Gastrocnemius medialis (tissue), 4 donors: ENCODE data around the gene USP17L26. TPM values are rescaled to one million over a fixed set of nuclear protein-coding genes. Genes with fewer than 3 reads are reported as not detected.
"Not testable (repeated sequence)": the region's sequence is repeated elsewhere in the genome, so short reads cannot be mapped to it uniquely, and the experiment has no call there.

Experiments used
- ATAC-seq, 2 donors: fragments of 150-250 bp; one replicate each; pipeline ENCODE4 v1.9.1; 2016
- DNase-seq, 2 donors: peaks; one replicate each; pipeline ENCODE4 v3.0.0-alpha.2; 2019
- H3K27ac ChIP-seq, 4 donors: fragments of 200-600 bp; sonication (generic); 1 replicate in 1 of 4; 2 replicates in 3 of 4; pipeline ENCODE4 v1.5.1; 2016 to 2018; ENCODE audit warnings: mild to moderate bottlenecking in 2 of 4, moderate library complexity in 1 of 4
- H3K27me3 ChIP-seq, 3 donors: fragments of 200-600 bp; sonication (generic) in 2 of 3; 1 replicate in 1 of 3; 2 replicates in 2 of 3; pipeline versions ENCODE4 v1.5.1 to v1.6.0; 2016 to 2019; ENCODE audit warnings: mild to moderate bottlenecking in 1 of 3, moderate library complexity in 1 of 3
- H3K36me3 ChIP-seq, 2 donors: fragments of 200-600 bp; sonication (generic) in 1 of 2; one replicate each; pipeline ENCODE4 v1.5.1; 2017 to 2018
- H3K4me1 ChIP-seq, 2 donors: fragments of 200-600 bp; sonication (generic) in 1 of 2; one replicate each; pipeline ENCODE4 v1.5.1; 2016 to 2017; ENCODE audit warnings: mild to moderate bottlenecking in 2 of 2
- H3K4me3 ChIP-seq, 4 donors: fragments of 200-600 bp; sonication (generic) in 3 of 4; 1 replicate in 1 of 4; 2 replicates in 3 of 4; pipeline ENCODE4 v1.5.1; 2016 to 2019; ENCODE audit warnings: mild to moderate bottlenecking in 2 of 4
- H3K9me3 ChIP-seq, 3 donors: fragments of 200-600 bp; sonication (generic) in 2 of 3; 1 replicate in 1 of 3; 2 replicates in 2 of 3; pipeline ENCODE4 v1.5.1; 2016 to 2019
- in situ Hi-C, 4 donors: fragments of 200-750 bp; cut with MboI; loops; one replicate each; pipeline versions ENCODE4 v1.15.0 to v1.8.0; 2017; ENCODE audit warnings: low sequenced_read_pairs in 4 of 4
- intact Hi-C: fragments of 100-400 bp; cut with DNase I; formaldehyde crosslinking; loops from one replicate; pipeline ENCODE4 v1.15.1; 2023; ENCODE audit warnings: low total_unique reads
- total RNA-seq, 4 donors: library from RNA; depleted of rRNA; stranded (reverse); fragments of >200 nt; gene quantifications; one replicate each; pipeline versions ENCODE4 v1.1.0 to v1.2.3, GENCODE V29; 2016

Gene USP17L26, protein sequence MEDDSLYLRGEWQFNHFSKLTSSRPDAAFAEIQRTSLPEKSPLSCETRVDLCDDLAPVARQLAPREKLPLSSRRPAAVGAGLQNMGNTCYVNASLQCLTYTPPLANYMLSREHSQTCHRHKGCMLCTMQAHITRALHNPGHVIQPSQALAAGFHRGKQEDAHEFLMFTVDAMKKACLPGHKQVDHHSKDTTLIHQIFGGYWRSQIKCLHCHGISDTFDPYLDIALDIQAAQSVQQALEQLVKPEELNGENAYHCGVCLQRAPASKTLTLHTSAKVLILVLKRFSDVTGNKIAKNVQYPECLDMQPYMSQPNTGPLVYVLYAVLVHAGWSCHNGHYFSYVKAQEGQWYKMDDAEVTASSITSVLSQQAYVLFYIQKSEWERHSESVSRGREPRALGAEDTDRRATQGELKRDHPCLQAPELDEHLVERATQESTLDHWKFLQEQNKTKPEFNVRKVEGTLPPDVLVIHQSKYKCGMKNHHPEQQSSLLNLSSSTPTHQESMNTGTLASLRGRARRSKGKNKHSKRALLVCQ
- not detected for total RNA-seq

DNA sequence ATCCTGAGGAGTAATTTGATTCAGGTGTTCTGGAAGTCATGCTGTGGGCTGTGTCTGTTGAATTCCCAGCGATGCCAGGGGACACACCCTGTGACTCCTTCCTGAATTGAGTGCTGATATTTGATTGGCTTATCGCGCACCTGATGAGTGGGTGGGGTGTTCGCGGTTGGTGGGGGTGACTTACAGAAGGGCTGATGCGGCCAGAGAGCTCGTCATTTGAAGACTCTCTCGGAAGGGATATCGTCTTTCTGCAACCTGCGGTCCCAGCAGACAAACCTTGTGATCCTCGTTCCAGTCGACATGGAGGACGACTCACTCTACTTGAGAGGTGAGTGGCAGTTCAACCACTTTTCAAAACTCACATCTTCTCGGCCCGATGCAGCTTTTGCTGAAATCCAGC is at the start of gene USP17L26:
Gene USP17L26 (plus strand): TSS at position 301 of the 400 bp plus-strand sequence. CDS start 0 bp downstream, at position 301.
- DNase-seq, H3K4me1 ChIP-seq, H3K9me3 ChIP-seq, in situ Hi-C loops, intact Hi-C loops, ATAC-seq, H3K27ac ChIP-seq, H3K4me3 ChIP-seq, H3K27me3 ChIP-seq, H3K36me3 ChIP-seq: not testable (repeated sequence)

DNA sequence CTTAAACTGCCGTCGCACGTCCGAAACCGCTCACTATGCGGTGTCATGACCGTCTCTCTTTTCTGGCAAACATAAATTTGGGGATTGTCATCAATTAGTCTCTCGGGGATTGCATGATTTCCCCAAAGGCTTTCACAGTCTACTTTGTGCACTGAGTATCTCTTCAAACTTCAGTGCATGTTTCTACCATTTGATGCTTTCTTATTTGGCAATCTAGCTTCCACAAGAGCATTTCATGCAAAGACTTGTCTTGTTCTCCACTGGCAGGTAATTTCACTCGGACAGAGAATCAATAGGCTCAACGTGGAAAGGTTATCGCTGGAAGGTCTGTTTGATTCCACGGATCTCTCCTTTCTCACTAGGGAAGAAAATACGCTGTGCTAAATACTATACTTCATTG is 10.3 kb upstream of the USP17L26 start:
- H3K4me3 ChIP-seq, H3K27me3 ChIP-seq, H3K9me3 ChIP-seq, DNase-seq, in situ Hi-C loops, ATAC-seq, H3K36me3 ChIP-seq, intact Hi-C loops, H3K4me1 ChIP-seq, H3K27ac ChIP-seq: not testable (repeated sequence)

DNA sequence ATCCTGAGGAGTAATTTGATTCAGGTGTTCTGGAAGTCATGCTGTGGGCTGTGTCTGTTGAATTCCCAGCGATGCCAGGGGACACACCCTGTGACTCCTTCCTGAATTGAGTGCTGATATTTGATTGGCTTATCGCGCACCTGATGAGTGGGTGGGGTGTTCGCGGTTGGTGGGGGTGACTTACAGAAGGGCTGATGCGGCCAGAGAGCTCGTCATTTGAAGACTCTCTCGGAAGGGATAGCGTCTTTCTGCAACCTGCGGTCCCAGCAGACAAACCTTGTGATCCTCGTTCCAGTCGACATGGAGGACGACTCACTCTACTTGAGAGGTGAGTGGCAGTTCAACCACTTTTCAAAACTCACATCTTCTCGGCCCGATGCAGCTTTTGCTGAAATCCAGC is 9.6 kb upstream of the USP17L26 start, which contains the start of gene USP17L24:
Gene USP17L24 (plus strand): TSS at position 301 of the 400 bp plus-strand sequence. CDS start 0 bp downstream, at position 301.
- in situ Hi-C loops, H3K4me1 ChIP-seq, H3K27me3 ChIP-seq, H3K9me3 ChIP-seq, DNase-seq, H3K36me3 ChIP-seq, intact Hi-C loops, H3K27ac ChIP-seq, H3K4me3 ChIP-seq, ATAC-seq: not testable (repeated sequence)

DNA sequence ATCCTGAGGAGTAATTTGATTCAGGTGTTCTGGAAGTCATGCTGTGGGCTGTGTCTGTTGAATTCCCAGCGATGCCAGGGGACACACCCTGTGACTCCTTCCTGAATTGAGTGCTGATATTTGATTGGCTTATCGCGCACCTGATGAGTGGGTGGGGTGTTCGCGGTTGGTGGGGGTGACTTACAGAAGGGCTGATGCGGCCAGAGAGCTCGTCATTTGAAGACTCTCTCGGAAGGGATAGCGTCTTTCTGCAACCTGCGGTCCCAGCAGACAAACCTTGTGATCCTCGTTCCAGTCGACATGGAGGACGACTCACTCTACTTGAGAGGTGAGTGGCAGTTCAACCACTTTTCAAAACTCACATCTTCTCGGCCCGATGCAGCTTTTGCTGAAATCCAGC is 4.8 kb upstream of the USP17L26 start, which contains the start of gene USP17L25:
Gene USP17L25 (plus strand): TSS at position 301 of the 400 bp plus-strand sequence. CDS start 0 bp downstream, at position 301.
- H3K9me3 ChIP-seq, H3K36me3 ChIP-seq, in situ Hi-C loops, H3K4me1 ChIP-seq, H3K27ac ChIP-seq, H3K27me3 ChIP-seq, DNase-seq, ATAC-seq, intact Hi-C loops, H3K4me3 ChIP-seq: not testable (repeated sequence)

DNA sequence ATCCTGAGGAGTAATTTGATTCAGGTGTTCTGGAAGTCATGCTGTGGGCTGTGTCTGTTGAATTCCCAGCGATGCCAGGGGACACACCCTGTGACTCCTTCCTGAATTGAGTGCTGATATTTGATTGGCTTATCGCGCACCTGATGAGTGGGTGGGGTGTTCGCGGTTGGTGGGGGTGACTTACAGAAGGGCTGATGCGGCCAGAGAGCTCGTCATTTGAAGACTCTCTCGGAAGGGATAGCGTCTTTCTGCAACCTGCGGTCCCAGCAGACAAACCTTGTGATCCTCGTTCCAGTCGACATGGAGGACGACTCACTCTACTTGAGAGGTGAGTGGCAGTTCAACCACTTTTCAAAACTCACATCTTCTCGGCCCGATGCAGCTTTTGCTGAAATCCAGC is 4.6 kb downstream of the USP17L26 start, which contains the start of gene USP17L5:
Gene USP17L5 (plus strand): TSS at position 301 of the 400 bp plus-strand sequence. CDS start 0 bp downstream, at position 301.
- in situ Hi-C loops, intact Hi-C loops, ATAC-seq: not testable (repeated sequence)

DNA sequence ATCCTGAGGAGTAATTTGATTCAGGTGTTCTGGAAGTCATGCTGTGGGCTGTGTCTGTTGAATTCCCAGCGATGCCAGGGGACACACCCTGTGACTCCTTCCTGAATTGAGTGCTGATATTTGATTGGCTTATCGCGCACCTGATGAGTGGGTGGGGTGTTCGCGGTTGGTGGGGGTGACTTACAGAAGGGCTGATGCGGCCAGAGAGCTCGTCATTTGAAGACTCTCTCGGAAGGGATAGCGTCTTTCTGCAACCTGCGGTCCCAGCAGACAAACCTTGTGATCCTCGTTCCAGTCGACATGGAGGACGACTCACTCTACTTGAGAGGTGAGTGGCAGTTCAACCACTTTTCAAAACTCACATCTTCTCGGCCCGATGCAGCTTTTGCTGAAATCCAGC is 9.4 kb downstream of the USP17L26 start, which contains the start of gene USP17L27:
Gene USP17L27 (plus strand): TSS at position 301 of the 400 bp plus-strand sequence. CDS start 0 bp downstream, at position 301.
- H3K9me3 ChIP-seq, intact Hi-C loops, ATAC-seq, H3K27me3 ChIP-seq, H3K36me3 ChIP-seq, H3K4me3 ChIP-seq, H3K4me1 ChIP-seq, DNase-seq, in situ Hi-C loops, H3K27ac ChIP-seq: not testable (repeated sequence)

More for the DNA sequence above, 4.6 kb downstream of the USP17L26 start, which contains the start of gene USP17L5:
- not testable (repeated sequence) for DNase-seq, H3K4me1 ChIP-seq, H3K4me3 ChIP-seq, H3K27me3 ChIP-seq, H3K27ac ChIP-seq, H3K36me3 ChIP-seq, H3K9me3 ChIP-seq

DNA sequence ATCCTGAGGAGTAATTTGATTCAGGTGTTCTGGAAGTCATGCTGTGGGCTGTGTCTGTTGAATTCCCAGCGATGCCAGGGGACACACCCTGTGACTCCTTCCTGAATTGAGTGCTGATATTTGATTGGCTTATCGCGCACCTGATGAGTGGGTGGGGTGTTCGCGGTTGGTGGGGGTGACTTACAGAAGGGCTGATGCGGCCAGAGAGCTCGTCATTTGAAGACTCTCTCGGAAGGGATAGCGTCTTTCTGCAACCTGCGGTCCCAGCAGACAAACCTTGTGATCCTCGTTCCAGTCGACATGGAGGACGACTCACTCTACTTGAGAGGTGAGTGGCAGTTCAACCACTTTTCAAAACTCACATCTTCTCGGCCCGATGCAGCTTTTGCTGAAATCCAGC is 14.1 kb downstream of the USP17L26 start, which contains the start of gene USP17L28:
Gene USP17L28 (plus strand): TSS at position 301 of the 400 bp plus-strand sequence. CDS start 0 bp downstream, at position 301.
- H3K4me3 ChIP-seq, H3K36me3 ChIP-seq, ATAC-seq, H3K4me1 ChIP-seq, H3K27me3 ChIP-seq, in situ Hi-C loops, H3K9me3 ChIP-seq, DNase-seq, H3K27ac ChIP-seq, intact Hi-C loops: not testable (repeated sequence)

DNA sequence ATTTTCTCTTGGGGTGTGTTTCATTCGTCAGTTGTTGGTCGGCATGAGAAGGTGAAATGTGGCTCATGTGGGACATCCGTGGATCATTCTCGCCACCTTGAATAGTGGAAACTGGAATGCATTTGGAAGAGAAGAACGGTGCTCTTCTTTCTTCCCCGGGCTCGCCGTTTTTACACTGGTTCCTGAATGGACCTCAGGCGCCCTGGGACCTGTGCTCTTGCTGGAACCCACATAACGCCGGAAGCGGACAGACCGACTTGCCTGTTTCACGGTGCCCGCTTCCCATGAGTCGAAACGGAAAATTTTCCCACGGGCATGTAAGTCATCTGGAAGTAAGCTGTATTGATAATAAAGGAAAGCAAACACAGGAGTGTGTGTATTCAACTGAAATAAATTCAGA is 16.4 kb downstream of the USP17L26 start:
- intact Hi-C loops, H3K9me3 ChIP-seq, H3K27me3 ChIP-seq, ATAC-seq, H3K27ac ChIP-seq, H3K4me3 ChIP-seq, DNase-seq, in situ Hi-C loops, H3K36me3 ChIP-seq, H3K4me1 ChIP-seq: not testable (repeated sequence)

DNA sequence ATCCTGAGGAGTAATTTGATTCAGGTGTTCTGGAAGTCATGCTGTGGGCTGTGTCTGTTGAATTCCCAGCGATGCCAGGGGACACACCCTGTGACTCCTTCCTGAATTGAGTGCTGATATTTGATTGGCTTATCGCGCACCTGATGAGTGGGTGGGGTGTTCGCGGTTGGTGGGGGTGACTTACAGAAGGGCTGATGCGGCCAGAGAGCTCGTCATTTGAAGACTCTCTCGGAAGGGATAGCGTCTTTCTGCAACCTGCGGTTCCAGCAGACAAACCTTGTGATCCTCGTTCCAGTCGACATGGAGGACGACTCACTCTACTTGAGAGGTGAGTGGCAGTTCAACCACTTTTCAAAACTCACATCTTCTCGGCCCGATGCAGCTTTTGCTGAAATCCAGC is 18.9 kb downstream of the USP17L26 start, which contains the start of gene USP17L29:
Gene USP17L29 (plus strand): TSS at position 301 of the 400 bp plus-strand sequence. CDS start 0 bp downstream, at position 301.
- H3K9me3 ChIP-seq, DNase-seq, H3K27ac ChIP-seq, H3K4me1 ChIP-seq, H3K36me3 ChIP-seq, ATAC-seq, in situ Hi-C loops, H3K27me3 ChIP-seq, intact Hi-C loops, H3K4me3 ChIP-seq: not testable (repeated sequence)

DNA sequence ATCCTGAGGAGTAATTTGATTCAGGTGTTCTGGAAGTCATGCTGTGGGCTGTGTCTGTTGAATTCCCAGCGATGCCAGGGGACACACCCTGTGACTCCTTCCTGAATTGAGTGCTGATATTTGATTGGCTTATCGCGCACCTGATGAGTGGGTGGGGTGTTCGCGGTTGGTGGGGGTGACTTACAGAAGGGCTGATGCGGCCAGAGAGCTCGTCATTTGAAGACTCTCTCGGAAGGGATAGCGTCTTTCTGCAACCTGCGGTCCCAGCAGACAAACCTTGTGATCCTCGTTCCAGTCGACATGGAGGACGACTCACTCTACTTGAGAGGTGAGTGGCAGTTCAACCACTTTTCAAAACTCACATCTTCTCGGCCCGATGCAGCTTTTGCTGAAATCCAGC is 28.4 kb downstream of the USP17L26 start, which contains the start of gene USP17L30:
Gene USP17L30 (plus strand): TSS at position 301 of the 400 bp plus-strand sequence. CDS start 0 bp downstream, at position 301.
- DNase-seq, H3K36me3 ChIP-seq, in situ Hi-C loops, intact Hi-C loops, H3K27ac ChIP-seq, H3K4me1 ChIP-seq, H3K9me3 ChIP-seq, H3K27me3 ChIP-seq, H3K4me3 ChIP-seq, ATAC-seq: not testable (repeated sequence)

DNA sequence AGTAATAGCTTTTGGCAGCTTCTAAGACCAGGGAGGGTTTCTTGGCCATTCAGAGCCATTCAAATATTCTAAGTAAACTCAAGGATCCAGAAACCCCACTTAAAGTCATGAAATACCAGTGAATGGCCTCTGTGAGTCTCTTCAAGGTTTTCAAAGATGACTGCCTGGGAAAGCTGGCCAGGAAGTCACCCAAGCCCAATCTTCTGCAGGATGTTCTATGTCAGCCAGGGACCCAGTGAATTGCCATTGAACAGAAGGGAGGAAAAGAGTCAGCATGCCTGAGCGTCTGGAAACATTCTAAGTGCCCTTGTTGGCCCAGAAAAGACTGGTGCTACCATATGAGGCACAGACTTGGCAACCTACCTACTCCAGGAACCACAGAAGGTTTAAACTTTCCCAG is 45.4 kb downstream of the USP17L26 start:
- ATAC-seq, H3K4me1 ChIP-seq, H3K4me3 ChIP-seq, H3K27me3 ChIP-seq, H3K27ac ChIP-seq, in situ Hi-C loops, H3K36me3 ChIP-seq, H3K9me3 ChIP-seq, intact Hi-C loops, DNase-seq: not testable (repeated sequence)
